Stimulated activated CD8-positive, alpha-beta memory T cell treated with anti-CD3 and anti-CD28 coated beads, Interleukin-7, amount 100 ng/mL, for 4 hours (primary cell): Measurements from ENCODE around the gene AAMP.
"Not testable (repeated sequence)": the region's sequence is repeated elsewhere in the genome, so short reads cannot be mapped to it uniquely, and the experiment has no call there.

ENCODE experiments used
- DNase-seq, 2 donors: peaks; one replicate each; pipeline ENCODE4 v3.0.0-alpha.2; 2020; ENCODE audit warnings: low read depth in 2 of 2

The AAMP gene, protein sequence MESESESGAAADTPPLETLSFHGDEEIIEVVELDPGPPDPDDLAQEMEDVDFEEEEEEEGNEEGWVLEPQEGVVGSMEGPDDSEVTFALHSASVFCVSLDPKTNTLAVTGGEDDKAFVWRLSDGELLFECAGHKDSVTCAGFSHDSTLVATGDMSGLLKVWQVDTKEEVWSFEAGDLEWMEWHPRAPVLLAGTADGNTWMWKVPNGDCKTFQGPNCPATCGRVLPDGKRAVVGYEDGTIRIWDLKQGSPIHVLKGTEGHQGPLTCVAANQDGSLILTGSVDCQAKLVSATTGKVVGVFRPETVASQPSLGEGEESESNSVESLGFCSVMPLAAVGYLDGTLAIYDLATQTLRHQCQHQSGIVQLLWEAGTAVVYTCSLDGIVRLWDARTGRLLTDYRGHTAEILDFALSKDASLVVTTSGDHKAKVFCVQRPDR

DNA sequence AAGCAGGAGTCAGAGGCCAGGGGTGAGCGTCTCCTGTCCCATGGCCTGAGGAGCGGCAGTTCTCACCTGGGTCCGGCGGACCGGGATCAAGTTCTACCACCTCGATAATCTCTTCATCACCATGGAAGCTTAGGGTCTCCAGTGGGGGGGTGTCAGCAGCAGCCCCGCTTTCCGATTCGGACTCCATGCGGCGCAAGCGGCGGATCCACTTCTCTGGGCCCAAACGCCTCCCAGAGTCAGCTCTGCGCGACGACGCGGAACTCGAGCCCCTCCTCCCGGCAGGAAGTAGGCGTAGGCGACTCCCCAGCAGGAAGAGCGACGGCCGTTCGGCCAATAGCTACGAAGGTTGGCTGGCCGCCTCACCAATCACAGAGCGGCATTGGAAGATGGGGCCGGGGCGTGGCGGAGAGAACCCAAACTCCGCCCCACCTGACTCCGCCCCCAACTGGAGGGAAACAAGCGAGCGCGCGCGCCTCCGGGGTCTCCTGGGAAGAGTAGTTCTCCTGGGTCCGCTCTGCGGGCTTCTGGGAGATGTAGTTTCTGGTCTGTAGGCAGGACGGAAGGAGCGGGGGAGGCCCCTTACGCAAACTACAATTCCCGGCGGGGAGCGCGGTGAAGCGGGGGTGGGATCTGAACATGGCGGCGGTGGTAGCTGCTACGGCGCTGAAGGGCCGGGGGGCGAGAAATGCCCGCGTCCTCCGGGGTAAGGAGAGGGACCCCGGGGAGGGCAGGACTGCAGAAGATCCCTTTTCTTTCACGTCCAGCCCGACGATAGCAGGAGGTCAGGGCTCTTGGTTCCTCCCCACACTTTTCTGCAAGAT, at the start of gene AAMP, which contains the start of gene PNKD:
TSS of gene AAMP (minus strand) at position 238 of the 821 bp plus-strand sequence. CDS start at position 187, 51 bp downstream.
TSS of gene PNKD (plus strand) at position 620 of the 821 bp plus-strand sequence. CDS start at position 637, 17 bp downstream.
- peak; percentile 100 for DNase-seq

DNA sequence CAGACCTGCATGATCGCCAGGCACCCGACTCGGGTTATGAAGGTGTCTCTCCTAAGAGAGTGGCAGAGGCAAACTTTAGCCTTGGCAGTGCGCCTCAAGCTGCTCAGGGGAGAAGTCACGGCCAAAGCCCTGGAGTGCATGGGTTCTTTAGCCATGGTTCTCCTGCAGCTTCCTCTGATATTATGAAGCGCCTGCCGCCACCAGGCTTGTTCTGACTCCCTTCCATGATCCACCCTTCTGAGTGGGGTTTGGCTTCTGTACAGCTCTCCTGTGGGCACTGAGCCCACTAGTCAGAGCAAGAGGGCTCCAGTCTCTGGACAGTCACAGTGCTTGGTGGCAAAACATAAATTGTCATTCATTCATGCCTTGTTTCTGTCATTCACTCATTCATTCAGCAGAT, 48.3 kb upstream of the AAMP start:
- no peak for DNase-seq

DNA sequence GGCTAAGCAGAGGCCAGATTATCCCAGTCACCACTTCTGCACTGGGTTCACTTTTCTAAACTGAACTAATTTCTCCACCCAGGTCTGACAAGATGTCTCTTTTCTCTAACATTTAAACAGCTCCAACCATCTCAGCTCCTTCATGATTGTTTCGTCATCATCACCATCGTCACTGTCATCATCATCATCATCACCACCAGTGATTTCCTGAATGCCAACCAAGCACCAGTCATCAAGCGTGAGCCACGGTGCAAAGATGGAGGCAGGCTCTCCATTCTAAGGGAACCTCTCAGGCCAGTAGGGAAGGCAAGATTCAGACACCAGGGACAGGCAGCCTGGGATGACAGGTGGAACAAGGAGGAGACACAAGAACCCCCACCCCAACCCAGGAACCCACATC, 47.9 kb upstream of the AAMP start:
- DNase-seq = no peak

DNA sequence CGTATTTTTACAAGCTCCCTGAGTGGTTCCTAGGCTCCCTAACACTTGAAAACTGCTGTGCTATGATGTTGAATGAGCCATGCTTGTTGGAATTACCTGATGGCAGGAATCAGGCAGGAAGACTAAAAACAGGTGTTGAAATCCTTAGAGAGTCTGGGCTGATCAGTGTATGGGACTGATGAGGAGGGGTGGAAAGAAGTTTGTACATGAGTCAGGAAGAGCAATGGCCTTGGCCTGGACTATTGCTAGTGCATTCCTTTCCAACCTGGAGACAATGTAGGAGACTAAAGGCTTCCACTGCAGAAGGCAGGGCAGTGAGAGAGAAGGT, 47.3 kb upstream of the AAMP start:
- no peak for DNase-seq

DNA sequence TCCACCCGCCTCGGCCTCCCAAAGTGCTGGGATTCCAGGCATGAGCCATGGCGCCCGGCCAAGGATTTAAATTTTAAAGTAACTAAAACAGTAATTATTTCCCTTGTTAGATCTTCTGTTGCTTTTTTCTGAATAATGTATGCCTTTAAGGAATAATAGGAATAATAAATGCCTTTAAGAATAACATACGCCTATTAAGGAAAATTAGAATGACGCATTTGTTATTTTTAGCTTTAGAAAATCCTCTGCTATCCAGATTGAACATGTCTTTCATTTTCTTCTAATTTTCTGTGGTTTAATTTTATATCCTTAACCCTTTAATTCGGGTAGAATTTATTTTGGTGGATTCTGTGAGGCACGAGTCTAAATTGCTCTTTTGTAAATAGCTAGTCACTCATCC, 45.5 kb upstream of the AAMP start:
- no peak for DNase-seq

DNA sequence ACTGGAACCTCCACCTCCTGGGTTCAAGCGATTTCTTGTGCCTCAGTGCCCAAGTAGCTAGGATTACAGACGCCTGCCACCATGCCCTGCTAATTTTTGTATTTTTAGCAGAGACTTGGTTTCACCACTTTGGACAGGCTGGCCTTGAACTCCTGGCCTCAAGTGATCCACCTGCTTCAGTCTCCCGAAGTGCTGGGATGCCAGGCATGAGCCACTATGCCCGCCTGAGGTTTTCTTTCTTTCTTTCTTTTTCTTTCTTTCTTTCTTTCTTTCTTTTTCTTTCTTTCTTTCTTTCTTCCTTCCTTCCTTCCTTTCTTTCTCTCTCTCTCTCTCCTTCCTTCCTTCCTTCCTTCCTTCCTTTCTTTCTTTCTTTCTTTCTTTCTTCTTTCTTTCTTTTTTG, 44.8 kb upstream of the AAMP start:
- DNase-seq = not testable (repeated sequence)

DNA sequence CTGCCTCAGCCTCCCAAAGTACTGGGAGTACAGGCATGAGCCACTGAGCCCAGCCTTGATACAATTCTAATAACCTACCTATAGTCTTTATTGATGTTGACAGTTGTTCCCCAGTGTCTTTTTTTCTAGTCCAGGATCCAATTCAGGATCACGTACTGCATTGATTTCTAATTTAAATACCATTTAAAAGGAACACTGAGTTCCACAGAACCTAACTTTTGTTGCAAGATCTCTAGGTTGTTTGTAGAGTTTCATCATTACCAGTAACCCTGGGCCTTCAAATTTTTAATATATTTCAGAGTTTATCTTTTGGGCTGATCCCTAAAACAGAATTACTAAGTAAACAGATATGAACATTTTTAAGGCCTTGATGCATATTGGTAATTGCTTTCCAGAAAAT, 43.4 kb upstream of the AAMP start:
- no peak for DNase-seq

DNA sequence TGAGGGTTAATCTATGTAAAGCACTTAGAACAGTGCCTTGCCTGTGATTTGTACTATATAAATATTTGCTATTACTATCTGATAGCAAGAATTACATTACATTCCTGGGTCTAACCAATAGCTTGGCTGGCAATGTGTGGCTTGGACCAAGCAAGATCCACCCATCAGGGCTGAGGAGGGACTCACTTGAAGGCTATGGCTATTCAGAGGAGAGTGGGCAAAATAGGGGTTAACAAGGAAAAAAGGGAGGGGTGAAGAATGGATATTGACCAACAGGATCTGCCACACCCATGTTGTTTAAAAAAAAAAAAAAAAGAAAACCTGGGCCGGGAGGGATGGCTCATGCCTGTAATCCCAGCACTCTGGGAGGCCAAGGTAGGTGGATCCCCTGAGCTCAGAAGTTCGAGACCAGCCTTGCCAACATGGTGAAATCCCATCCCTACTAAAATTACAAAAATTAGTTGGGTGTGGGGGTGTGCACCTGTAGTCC, 42.4 kb upstream of the AAMP start:
- DNase-seq = no peak

DNA sequence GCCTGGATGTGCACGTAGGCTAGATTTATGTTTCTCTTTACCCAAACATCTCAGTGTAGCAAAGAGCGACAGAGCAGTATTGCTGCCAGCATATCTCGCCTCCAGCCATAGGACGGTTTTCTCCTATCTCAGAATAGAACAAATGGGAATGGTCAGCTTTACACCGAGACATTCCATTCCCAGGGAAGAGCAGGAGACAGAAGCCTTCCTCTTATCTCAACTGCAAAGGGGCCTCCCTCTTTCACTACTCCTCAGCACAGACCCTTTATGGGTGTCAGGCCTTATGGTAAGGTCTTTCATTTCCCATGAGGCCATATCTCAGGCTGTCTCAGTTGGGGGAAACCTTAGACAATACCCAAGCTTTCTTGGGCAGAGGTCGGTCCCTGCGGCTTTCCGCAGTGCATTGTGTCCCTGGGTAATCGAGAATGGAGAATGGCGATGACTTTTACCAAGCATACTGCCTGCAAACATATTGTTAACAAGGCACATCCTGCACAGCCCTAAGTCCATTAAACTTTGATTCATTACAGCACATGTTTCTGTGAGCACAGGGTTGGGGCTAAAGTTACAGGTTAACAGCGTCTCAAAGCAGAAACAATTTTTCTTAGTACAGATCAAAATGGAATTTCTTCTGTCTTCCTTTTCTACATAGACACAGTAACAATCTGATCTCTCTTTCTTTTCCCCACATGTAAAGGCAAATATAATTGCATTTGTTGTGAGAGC, 41.8 kb upstream of the AAMP start:
- not testable (repeated sequence) for DNase-seq

DNA sequence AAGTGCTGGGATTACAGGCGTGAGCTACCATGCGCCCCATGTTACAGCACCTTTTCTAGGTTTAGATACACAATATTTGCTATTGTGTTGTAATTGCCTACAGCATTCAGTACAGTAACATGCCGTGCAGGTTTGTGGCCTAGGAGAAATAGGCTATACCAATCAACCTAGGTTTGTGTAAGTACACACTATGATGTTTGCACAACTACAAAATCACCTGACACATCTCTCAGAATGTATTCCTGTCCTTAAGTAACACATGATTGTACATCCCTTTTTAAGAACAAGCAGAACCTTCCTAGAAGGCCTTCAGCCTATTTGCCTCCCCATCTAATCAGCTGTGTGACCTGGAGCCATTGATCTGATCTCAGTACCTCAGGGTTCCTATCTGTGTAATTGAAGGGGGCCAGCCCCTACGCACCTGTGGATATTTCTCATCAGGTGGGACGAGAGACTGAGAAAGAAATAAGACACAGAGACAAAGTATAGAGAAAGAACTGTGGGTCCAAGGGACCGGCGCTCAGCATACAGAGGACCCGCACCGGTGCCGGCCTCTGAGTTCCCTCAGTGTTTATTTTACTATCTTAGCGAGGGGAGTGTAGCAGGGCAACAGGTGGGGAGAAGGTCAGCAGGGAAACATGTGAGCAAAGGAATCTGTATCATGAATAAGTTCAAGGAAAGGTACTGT, 41.1 kb upstream of the AAMP start:
- DNase-seq = no peak

DNA sequence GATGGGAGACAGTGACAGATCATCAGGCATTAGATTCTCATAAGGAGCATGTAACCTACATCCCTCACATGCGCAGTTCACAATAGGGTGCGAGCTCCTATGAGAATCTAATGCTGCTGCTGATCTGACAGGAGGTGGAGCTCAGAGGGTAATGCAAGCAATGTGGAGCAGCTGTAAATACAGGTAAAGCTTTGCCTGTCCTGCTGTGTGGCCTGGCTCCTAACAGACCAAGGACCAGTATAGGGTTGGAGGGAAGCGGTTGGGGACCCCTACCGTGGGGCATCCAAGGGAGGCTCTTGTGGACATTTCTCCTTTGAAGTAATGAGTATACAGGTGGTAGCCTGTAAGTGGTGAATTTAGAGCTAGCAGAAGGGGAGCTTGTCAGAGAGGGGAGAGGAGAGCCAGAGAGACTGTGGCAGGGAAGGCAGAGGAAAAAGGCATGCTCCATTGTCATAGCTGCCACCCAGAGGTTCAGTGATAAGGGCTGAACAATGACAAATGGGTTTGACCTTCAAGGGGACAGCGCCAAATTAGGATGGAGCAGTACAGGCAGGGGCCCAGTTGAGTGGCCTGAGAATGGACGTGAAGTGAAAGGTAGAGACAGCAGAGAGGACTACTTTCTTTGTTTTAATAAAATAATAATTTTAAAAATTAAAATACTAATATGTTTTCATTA, 37.6 kb upstream of the AAMP start:
- DNase-seq = no peak

DNA sequence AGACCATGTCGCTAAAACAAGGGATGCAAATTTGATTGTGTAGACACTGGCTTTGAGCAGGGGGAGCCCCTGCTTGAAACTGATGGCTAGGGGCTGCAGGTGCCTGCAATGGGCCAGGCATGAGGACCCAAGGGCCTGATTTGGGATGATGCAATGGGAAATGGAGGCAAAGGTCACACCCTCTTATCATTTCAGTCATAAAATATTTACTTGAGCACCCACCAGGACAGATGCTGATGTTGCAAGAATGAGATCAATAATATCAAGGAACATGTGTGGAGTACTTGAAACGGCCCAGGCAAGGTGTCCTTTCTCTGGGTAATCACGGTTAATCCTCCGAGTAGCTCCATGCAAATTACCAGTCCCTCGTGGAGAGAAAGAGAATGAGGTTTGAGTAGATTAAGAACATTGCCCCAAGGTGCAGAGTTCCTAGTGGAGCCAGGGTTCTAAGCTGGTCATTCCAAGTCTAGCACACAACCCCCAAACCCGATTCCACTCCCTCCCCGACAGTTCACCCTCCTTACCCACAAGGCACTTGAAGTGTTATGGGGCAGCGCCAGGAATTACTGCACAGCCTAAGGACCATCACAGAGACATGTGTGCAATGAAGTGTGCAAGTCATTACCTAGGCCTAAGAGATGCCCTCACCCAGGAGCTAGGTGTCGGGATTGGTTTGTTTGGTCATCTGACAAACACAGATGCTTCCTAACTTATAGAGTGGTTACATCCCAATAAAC, 36.4 kb upstream of the AAMP start:
- DNase-seq = no peak

DNA sequence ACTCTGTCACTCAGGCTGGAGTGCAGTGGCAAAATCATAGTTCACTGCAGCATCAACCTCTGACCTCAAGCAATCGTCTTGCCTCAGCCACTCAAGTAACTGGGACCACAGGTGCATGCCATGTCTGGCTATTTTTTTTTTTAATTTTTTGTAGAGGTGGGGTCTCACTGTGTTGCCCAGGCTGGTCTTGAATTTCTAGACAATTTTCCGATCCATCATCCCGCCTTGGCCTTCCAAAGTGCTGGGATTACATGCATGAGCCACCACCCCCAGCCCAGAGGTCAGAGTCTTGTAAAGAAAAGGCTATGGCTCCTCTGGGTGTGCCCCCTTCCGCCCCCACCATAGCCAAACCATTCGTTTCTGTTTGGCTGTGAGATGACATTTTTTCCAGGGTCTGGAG, 35.4 kb upstream of the AAMP start:
- no peak for DNase-seq

DNA sequence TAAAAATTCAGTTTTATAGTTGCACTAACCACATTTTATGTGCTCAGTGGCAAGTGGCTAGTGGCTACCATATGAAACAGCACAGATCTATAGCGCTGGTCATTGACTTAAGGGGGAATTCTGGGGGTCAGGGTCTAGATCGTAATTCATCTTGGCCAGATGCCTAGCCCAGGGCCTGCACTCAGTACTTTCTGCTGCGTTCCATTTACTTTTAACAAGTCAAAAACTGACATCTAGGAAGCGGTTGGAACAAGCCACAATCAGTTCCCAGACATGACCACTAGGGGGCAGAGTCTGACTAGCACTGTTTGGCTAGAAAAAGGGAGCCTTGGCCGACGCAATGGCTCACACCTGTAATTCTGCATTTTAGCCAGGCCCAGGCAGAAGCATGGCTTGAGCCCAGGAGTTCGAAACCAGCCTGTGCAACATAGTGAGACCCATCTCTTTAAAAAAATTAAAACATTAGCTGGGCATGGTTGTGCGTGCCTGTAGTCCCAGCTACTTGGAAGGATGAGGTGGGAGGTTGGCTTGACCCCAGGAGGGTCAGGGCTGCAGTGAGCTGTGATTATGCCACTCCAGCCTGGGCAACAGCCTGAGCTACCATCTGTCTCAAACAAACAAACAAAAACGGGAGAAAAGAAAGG, 31.4 kb upstream of the AAMP start:
- peak; percentile 68 to 87 for DNase-seq

DNA sequence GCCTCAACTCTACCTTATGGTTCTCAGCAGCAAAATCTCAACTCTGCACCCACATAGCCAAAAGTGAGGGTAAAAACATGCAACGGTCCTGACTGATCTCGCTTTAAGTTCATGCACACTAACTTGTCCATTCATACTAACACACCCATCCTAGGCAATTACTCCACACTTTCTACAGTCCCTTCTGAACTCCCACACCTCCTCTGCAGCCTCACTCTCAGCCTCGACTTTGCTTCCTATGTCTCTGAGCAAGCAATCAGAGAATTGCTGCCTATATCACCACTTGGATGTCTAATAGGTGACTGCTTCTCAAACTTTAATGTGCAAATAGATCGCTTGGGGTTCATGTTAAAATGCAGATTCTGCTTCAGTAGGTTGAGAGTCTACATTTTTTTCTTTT, 30.2 kb upstream of the AAMP start:
- DNase-seq = no peak

DNA sequence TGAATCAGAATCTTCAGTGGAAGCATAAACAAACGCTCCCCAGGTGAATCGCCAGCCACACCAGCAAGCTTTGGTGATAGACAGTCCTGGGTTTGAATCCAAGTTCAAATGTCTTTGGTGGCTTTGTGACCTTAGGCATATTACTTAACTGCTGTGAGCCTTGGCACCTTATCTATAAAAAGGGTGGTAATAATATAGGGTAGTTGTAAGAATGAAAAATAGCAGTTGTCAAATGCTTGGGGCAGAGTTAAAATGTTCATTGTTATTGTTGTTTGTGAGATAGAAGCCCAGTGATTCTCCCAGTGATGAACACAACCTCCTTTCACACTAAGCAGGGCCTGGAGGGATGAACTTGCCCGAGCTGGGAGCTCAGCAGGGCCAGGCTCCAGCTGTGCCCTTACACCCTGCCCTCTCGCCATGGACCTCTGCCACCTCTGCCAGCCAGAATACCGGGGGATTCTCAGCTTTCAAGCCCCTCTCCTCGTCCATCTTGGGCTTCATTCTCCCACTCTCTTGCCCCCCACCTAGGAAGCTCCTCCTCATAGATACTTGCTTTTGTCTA, 28.5 kb upstream of the AAMP start:
- no peak for DNase-seq

DNA sequence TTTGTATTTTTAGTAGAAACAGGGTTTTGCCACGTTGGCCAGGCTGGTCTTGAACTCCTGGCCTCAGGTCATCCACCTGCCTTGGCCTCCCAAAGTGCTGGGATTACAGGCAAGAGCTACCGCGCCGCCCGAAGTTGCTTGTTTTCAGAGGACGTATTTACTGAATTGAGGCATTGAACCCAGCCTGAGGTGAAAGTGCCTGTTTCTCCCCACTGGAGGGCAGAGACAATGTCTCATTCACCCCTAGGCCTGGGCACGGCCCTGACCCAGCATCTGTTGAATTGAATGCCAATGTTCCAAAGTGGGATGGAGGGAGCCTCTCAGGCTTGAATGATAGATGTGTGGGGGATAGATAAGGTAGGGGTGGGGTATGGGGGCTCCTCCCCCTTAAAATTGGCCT, 26.9 kb upstream of the AAMP start:
- no peak for DNase-seq

DNA sequence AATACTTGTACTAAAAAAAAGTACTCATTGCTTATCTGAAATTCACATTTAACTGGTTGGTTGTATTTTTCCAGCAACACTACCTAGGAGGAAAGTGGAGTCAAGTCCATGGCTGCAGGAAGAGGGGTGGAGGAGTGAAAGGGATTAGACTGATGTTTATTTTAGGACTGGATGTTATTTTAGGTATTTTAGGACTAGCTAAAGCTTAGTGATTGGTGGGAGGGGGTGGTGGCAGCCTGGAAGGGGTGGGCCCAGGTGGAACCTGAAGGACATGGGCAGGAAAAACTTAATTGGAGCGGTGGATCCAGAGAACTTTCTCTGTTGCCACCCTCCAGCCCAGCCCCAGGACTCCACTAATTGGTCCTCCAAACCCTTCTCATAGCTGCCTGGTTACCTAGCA, 26.3 kb upstream of the AAMP start:
- no peak for DNase-seq

DNA sequence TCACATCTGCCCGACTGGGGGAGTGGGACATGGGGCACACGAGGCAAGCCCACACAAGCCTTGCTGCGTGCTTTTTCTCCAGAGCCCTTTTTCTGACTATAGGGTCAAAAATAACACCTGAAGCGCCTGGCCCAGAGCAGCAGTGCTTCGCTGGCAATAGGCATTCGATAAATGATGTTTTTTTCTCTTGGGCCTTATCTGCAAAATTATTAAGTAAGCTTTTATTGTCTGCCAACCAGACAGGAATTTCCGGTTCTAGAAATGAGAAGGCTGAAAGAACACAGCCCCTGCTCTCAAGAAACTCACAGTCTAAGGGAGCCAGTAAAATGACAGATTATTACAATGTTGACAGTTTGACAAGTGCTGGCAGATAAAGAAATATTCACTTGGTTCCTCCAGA, 25.1 kb upstream of the AAMP start:
- DNase-seq = no peak
